PFSK-1 (cell line): ENCODE measurements around the gene CNGA3.

Source experiments
- FOXP2 ChIP-seq: optimal IDR thresholded peaks from 2 replicates; pipeline ENCODE3; 2011; ENCODE audit warnings: borderline replicate concordance, control low read depth, inconsistent platforms; ENCODE audit not compliant: insufficient read depth; ENCODE audit errors: extremely low read length, extremely low read depth
- POLR2AphosphoS5 ChIP-seq: IDR thresholded peaks from 2 replicates; pipeline ENCODE4 v1.6.1; 2012; ENCODE audit warnings: low read depth, mild to moderate bottlenecking, control low read depth, low read length, moderate library complexity
- REST ChIP-seq, 2 experiments: IDR thresholded peaks; 2 replicates each; pipeline versions ENCODE4 v1.6.1 to v1.8.0; 2011 to 2012; ENCODE audit warnings: low read depth in 2 of 2, low read length in 2 of 2, control low read depth in 1 of 2, inconsistent platforms in 1 of 2, mild to moderate bottlenecking in 1 of 2, moderate library complexity in 1 of 2; ENCODE audit not compliant: insufficient read depth in 1 of 2
- SIN3A ChIP-seq: IDR thresholded peaks from 2 replicates; pipeline ENCODE4 v1.6.1; 2012; ENCODE audit warnings: mild to moderate bottlenecking, low read length, moderate library complexity, borderline replicate concordance; ENCODE audit not compliant: insufficient read depth
- TAF1 ChIP-seq: IDR thresholded peaks from 2 replicates; pipeline ENCODE4 v1.6.1; 2012; ENCODE audit warnings: low read length, control low read depth, borderline replicate concordance; ENCODE audit not compliant: insufficient read depth

Gene CNGA3

GRCh38 chr2:98438190-98439133 lies 92.2 kb downstream of the CNGA3 start:
- TF ChIP-seq SIN3A (no peak), TAF1 (no peak), FOXP2 (no peak), POLR2AphosphoS5 (no peak), REST (IDR thresholded peaks at IDR 0.05; ENCODE audit: insufficient read depth in 1 of 2, low read depth in 2 of 2, low read length in 2 of 2) (no peak)

- TF ChIP-seq POLR2AphosphoS5 (no peak), SIN3A (no peak), TAF1 (no peak), FOXP2 (no peak), REST (IDR thresholded peaks at IDR 0.05; ENCODE audit: insufficient read depth in 1 of 2, low read depth in 2 of 2, low read length in 2 of 2) (no peak)
Observed at GRCh38 chr2:98441706-98442450, 95.6 kb downstream of the CNGA3 start.

GRCh38 chr2:98442488-98442887 lies 96.2 kb downstream of the CNGA3 start:
- TF ChIP-seq POLR2AphosphoS5: no peak
- no peak for TF ChIP-seq TAF1
- TF ChIP-seq FOXP2: no peak
- TF ChIP-seq REST (IDR thresholded peaks at IDR 0.05; ENCODE audit: insufficient read depth in 1 of 2, low read depth in 2 of 2, low read length in 2 of 2): no peak
- TF ChIP-seq SIN3A: no peak

- TF ChIP-seq FOXP2 (peak; percentile 24), POLR2AphosphoS5 (peak; percentile 57), REST (IDR thresholded peaks at IDR 0.05; ENCODE audit: insufficient read depth in 1 of 2, low read depth in 2 of 2, low read length in 2 of 2) (no peak), SIN3A (0 out of 2 replicates have a peak, but pooled peaks have one; percentile 21), TAF1 (peak; percentile 28; the same call in 1 of the 2 replicates)
Observed at GRCh38 chr2:98444436-98445176, 98.3 kb downstream of the CNGA3 start, which contains the start of gene INPP4A. Gene INPP4A, plus strand, starts transcription at chr2:98444858. Its CDS starts 75,191 bp downstream, at chr2:98520049.
